ENCODE data around the gene SYTL2. TPM values are rescaled to one million over a fixed set of nuclear protein-coding genes. Genes with fewer than 3 reads are reported as not detected.

Gene SYTL2
- total RNA-seq, 4 donors from 2014 or later, result 11.6 to 18.6 (median 14.5) TPM

DNA sequence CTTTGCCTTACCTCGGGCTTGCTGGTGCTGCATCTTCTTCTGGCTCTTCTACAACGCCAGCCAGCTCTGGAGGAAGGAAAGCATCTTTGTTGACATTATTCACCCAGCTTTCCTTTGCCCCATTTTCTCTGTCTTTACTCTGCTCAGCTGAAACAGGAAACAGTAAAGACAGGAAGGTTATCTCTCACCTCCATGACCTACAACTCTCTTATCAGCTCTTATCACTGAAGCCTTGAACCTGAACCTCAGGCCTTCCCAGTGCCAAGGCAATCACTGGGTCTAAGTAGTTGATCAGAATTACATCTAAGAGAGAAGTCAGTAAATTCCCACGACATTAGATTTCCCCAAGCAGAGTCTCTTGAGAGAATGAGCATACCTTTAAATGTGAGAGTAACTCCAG is 65.3 kb downstream of the SYTL2 start:
- 67% methylated on average over 3 of the region's 3 CpGs for WGBS
- Histone ChIP-seq H3K27ac (no peak overlapping the region), H3K4me1 (peaks cover 6% of the 10 kb centered on the region), H3K4me3 (no peak overlapping the region), H3K9me3 (no peaks in the 10 kb centered on the region), H3K36me3 (no peaks in the 10 kb centered on the region), H3K27me3 (no peaks in the 10 kb centered on the region)
- DNase-seq (ENCODE audit: low spot score in 2 of 2), result no peak
- TF ChIP-seq EP300 (IDR thresholded peaks at IDR 0.05) (no peak), POLR2A (IDR thresholded peaks at IDR 0.05) (no peak), POLR2AphosphoS5 (IDR thresholded peaks at IDR 0.05) (no peak)
- TF ChIP-seq, protein P1, sequence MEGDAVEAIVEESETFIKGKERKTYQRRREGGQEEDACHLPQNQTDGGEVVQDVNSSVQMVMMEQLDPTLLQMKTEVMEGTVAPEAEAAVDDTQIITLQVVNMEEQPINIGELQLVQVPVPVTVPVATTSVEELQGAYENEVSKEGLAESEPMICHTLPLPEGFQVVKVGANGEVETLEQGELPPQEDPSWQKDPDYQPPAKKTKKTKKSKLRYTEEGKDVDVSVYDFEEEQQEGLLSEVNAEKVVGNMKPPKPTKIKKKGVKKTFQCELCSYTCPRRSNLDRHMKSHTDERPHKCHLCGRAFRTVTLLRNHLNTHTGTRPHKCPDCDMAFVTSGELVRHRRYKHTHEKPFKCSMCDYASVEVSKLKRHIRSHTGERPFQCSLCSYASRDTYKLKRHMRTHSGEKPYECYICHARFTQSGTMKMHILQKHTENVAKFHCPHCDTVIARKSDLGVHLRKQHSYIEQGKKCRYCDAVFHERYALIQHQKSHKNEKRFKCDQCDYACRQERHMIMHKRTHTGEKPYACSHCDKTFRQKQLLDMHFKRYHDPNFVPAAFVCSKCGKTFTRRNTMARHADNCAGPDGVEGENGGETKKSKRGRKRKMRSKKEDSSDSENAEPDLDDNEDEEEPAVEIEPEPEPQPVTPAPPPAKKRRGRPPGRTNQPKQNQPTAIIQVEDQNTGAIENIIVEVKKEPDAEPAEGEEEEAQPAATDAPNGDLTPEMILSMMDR (IDR thresholded peaks at IDR 0.05), result no peak

DNA sequence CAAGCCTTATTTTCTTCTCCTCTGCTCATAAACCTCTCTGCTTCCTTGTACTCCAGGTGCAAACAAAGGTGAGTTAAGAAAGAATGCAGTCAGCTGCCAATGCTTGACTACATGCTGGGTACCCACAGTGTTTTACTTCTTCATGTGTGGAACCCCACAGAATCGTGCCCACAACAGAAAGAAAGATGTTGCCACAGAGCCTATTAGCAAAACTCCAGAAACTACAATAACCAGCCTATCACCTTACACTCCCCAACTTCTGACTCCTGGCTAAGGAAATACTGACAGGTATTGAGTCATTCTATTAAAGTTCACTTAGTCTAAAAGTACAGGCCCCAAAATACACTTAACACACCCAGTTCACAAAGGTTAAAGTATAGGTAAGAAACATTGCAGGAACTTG is 68.1 kb downstream of the SYTL2 start:
- no peak overlapping the region for H3K27ac ChIP-seq
- H3K9me3 ChIP-seq, result no peaks in the 10 kb centered on the region
- H3K36me3 ChIP-seq, result no peaks in the 10 kb centered on the region
- DNase-seq (ENCODE audit: low spot score in 2 of 2), result no peak
- H3K4me3 ChIP-seq, result no peak overlapping the region
- 57% methylated on average over 1 of the region's 1 CpG for WGBS
- H3K4me1 ChIP-seq, result peaks cover 9% of the 10 kb centered on the region
- no peaks in the 10 kb centered on the region for H3K27me3 ChIP-seq
- TF ChIP-seq EP300 (IDR thresholded peaks at IDR 0.05) (no peak), POLR2A (IDR thresholded peaks at IDR 0.05) (no peak), POLR2AphosphoS5 (IDR thresholded peaks at IDR 0.05) (no peak)
- TF ChIP-seq, protein P1 (IDR thresholded peaks at IDR 0.05), result no peak

DNA sequence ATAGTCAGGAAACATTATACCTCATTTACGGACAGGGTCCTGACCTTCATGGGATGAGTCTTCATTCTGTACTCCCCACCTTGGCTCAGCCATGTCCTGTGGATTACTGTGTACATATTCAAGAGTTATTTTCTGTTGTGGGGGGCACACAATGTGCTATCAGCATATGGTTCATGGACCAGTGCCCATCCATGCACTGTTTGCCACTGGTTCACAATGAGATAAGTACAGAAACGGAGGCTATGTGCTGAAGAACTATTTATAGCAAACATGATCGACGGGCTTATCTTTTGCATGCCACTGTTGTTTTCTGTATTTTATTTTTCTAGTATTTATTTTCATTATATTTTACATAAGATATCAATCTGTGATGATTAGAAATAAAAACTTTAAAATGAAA is 68.6 kb downstream of the SYTL2 start:
- H3K27ac ChIP-seq, result no peak overlapping the region

DNA sequence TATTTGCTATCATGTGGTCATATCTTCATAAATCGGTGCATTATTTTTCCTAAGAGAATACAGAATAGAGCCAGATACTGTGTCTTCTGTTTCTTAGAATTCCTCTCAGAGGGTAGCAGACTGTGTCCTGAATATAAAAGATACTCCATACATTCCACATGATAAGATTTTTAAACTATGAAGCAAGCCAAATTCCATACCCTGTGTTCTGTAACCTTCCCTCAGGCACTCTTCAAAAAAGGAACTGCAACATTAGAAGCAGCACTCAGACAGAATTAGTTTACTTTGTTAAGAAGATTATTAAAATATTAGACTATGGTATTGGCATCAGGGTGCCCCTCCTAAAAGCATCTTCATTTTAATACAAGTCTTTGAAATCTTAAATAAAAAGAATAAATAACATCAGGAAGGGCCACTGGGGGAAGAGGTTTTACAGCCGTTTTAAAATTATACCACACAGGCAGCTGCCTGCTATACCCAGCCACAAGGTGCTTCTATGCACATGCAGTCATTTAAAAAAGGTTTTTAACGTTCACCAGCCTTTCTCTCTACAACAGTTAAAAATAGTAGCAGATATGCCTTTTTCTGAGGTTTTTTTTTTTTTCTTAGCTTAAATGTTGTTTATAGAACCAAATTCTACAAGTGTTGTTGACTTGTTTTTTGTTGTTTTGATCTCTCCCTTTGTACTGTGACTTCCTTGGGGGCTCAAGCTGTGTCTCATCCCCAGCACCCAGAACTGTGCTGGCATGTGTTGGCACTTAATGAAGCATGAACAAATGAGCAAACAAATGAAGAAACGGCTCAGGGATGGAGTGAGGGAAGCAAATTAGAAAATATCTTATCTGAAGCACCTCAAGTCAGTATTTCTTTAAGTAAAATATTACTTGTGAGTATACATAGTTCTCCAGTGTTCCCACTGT is 70.2 kb downstream of the SYTL2 start:
- Histone ChIP-seq H3K27ac (no peak overlapping the region), H3K9me3 (no peaks in the 10 kb centered on the region), H3K27me3 (no peaks in the 10 kb centered on the region), H3K4me1 (peaks cover 4% of the 10 kb centered on the region), H3K36me3 (no peaks in the 10 kb centered on the region), H3K4me3 (no peak overlapping the region)
- TF ChIP-seq EP300 (IDR thresholded peaks at IDR 0.05) (no peak), POLR2A (IDR thresholded peaks at IDR 0.05) (no peak)
- TF ChIP-seq, protein P1 (IDR thresholded peaks at IDR 0.05), result no peak
- DNase-seq (ENCODE audit: low spot score in 2 of 2), result no peak
- WGBS, result 38% methylated on average over 4 of the region's 4 CpGs

More for the DNA sequence above, 68.6 kb downstream of the SYTL2 start:
- no peak for TF ChIP-seq POLR2A (IDR thresholded peaks at IDR 0.05)
- TF ChIP-seq POLR2AphosphoS5 (IDR thresholded peaks at IDR 0.05), result no peak
- no peak for TF ChIP-seq EP300 (IDR thresholded peaks at IDR 0.05)
- TF ChIP-seq, protein P1 (IDR thresholded peaks at IDR 0.05), result no peak
- DNase-seq (ENCODE audit: low spot score in 2 of 2), result no peak
- Histone ChIP-seq H3K9me3 (no peaks in the 10 kb centered on the region), H3K27me3 (no peaks in the 10 kb centered on the region), H3K4me3 (no peak overlapping the region), H3K36me3 (no peaks in the 10 kb centered on the region), H3K4me1 (peaks cover 9% of the 10 kb centered on the region)
- WGBS, result 83% methylated on average over 4 of the region's 4 CpGs

DNA sequence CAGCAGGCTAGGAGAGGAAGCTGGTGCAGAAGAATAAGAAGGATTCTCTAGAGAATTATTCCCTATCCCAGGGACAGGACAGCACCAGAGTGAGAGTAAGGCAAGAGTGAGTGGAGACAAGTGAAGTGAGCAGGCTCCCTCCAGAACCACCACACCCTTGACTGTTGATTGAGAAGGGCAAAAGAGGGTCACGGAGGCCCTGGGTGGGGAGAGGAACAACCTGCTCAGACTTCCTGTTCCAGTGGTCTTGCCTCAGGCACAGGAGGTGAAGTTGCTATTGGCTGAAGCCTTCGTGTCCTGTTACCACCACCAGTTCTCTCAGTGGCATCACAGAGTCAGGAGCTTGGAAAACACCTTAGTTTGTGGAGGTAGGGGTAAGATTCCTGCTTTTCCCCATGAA is 73.2 kb downstream of the SYTL2 start:
- Histone ChIP-seq H3K9me3 (no peaks in the 10 kb centered on the region), H3K4me3 (no peak overlapping the region), H3K4me1 (peaks cover 4% of the 10 kb centered on the region), H3K27ac (no peak overlapping the region), H3K36me3 (peaks cover 3% of the 10 kb centered on the region), H3K27me3 (no peaks in the 10 kb centered on the region)
- WGBS, result 68% methylated on average over 2 of the region's 2 CpGs
- DNase-seq (ENCODE audit: low spot score in 2 of 2), result no peak
- TF ChIP-seq EP300 (IDR thresholded peaks at IDR 0.05) (no peak), POLR2AphosphoS5 (IDR thresholded peaks at IDR 0.05) (no peak), POLR2A (IDR thresholded peaks at IDR 0.05) (no peak)
- TF ChIP-seq, protein P1 (IDR thresholded peaks at IDR 0.05), result no peak
